IMR-90 (cell line): ENCODE measurements around the gene WWP2. TPM values are rescaled to one million over a fixed set of nuclear protein-coding genes. Genes with fewer than 3 reads are reported as not detected.

Experiments
- ATAC-seq: fragments of 200-7000 bp; cut with Tn5 transposase; 2 replicates; pipeline ENCODE4 v1.9.1; 2020; ENCODE audit warnings: low read depth, mild to moderate bottlenecking, moderate library complexity
- BruUV-seq: library from RNA; stranded (reverse); fragments of 400-500 nt; replicated peaks from 2 replicates; lab custom pipeline; 2021; lab: Mats Ljungman, UMichigan
- CTCF ChIA-PET: fragments of 300-600 bp; formaldehyde crosslinking; extraction: SDS; loops from one replicate; lab custom pipeline; 2021; ENCODE audit warnings: antibody characterized with exemption; lab: Yijun Ruan, JAX
- POLR2A ChIA-PET: fragments of 300-600 bp; sonication (Branson Sonifier 250); formaldehyde crosslinking; loops from one replicate; lab custom pipeline; 2022; ENCODE audit warnings: antibody characterized with exemption; ENCODE audit not compliant: unreplicated experiment; lab: Charles Lee
- DNase-seq: peaks from one replicate; pipeline ENCODE4 v3.0.0; 2013
- H2AFZ ChIP-seq: replicated peaks from 2 replicates; pipeline ENCODE3; 2013; ENCODE audit warnings: low read length, mild to moderate bottlenecking; ENCODE audit not compliant: poor library complexity
- H2AK5ac ChIP-seq: 2 replicates; pipeline ENCODE4 v1.6.1; 2013; ENCODE audit warnings: low read depth, low read length, inconsistent platforms
- H2AK9ac ChIP-seq: replicated peaks from 2 replicates; pipeline ENCODE3; 2013; ENCODE audit warnings: mild to moderate bottlenecking, low read depth, low read length, moderate library complexity; ENCODE audit not compliant: poor library complexity
- H2BK120ac ChIP-seq: 2 replicates; pipeline ENCODE4 v1.6.1; 2013; ENCODE audit warnings: low read depth, low read length, inconsistent platforms
- H2BK15ac ChIP-seq: 3 replicates; pipeline ENCODE4 v1.6.1; 2013; ENCODE audit warnings: low read depth, low read length, inconsistent platforms
- H2BK20ac ChIP-seq: 2 replicates; pipeline ENCODE4 v1.6.1; 2013; ENCODE audit warnings: low read depth, mild to moderate bottlenecking, inconsistent platforms, low read length, moderate library complexity
- H2BK5ac ChIP-seq: 2 replicates; pipeline ENCODE4 v1.6.1; 2013; ENCODE audit warnings: mild to moderate bottlenecking, low read depth, low read length, inconsistent platforms; ENCODE audit not compliant: poor library complexity, severe bottlenecking
- H3K14ac ChIP-seq: replicated peaks from 2 replicates; pipeline ENCODE4 v1.6.1; 2013; ENCODE audit warnings: low read depth, low read length, inconsistent platforms
- H3K18ac ChIP-seq: 2 replicates; pipeline ENCODE4 v1.6.1; 2013; ENCODE audit warnings: low read depth, low read length, control low read depth
- H3K23ac ChIP-seq: 2 replicates; pipeline ENCODE4 v1.6.1; 2013; ENCODE audit warnings: low read depth, low read length, inconsistent platforms
- H3K27ac ChIP-seq: 2 replicates; pipeline ENCODE4 v1.5.1; 2013; ENCODE audit warnings: mild to moderate bottlenecking, control low read depth, low read length; ENCODE audit not compliant: insufficient read depth
- H3K27me3 ChIP-seq: 2 replicates; pipeline ENCODE4 v1.6.1; 2013; ENCODE audit warnings: low read length; ENCODE audit not compliant: control insufficient read depth, insufficient read depth
- H3K36me3 ChIP-seq: 2 replicates; pipeline ENCODE4 v1.6.1; 2013; ENCODE audit warnings: low read length, mixed read lengths; ENCODE audit not compliant: control insufficient read depth, insufficient read depth
- H3K4ac ChIP-seq: 2 replicates; pipeline ENCODE4 v1.6.1; 2013; ENCODE audit warnings: low read depth, low read length, inconsistent platforms
- H3K4me1 ChIP-seq: 2 replicates; pipeline ENCODE4 v1.6.1; 2013; ENCODE audit warnings: low read length, mixed read lengths; ENCODE audit not compliant: control insufficient read depth, insufficient read depth
- H3K4me2 ChIP-seq: 2 replicates; pipeline ENCODE4 v1.6.1; 2013; ENCODE audit warnings: low read depth, mild to moderate bottlenecking, control low read depth, low read length, moderate library complexity
- H3K4me3 ChIP-seq: 2 replicates; pipeline ENCODE4 v1.5.1; 2013; ENCODE audit warnings: low read depth, mild to moderate bottlenecking, control low read depth, low read length, moderate library complexity; ENCODE audit not compliant: insufficient read depth
- H3K56ac ChIP-seq: 2 replicates; pipeline ENCODE4 v1.6.1; 2013; ENCODE audit warnings: low read length, inconsistent platforms; ENCODE audit not compliant: insufficient read depth; ENCODE audit errors: extremely low read depth
- H3K79me1 ChIP-seq, 2 experiments: 2 replicates each; pipeline ENCODE4 v1.6.1; 2013; ENCODE audit warnings: low read length in 2 of 2, inconsistent platforms in 1 of 2, low read depth in 1 of 2
- H3K9ac ChIP-seq: 2 replicates; pipeline ENCODE4 v1.6.1; 2013; ENCODE audit warnings: low read depth, low read length, control low read depth
- H3K9me1 ChIP-seq: 2 replicates; pipeline ENCODE4 v1.6.1; 2013; ENCODE audit warnings: low read length, inconsistent platforms; ENCODE audit not compliant: insufficient read depth
- H3K9me3 ChIP-seq: 2 replicates; pipeline ENCODE4 v1.6.1; 2013; ENCODE audit warnings: low read length; ENCODE audit not compliant: control insufficient read depth, insufficient read depth
- H4K20me1 ChIP-seq: 2 replicates; pipeline ENCODE4 v1.6.1; 2013; ENCODE audit warnings: low read length, inconsistent platforms; ENCODE audit not compliant: insufficient read depth
- H4K5ac ChIP-seq: 2 replicates; pipeline ENCODE4 v1.6.1; 2013; ENCODE audit warnings: mild to moderate bottlenecking, low read depth, low read length, control low read depth
- H4K8ac ChIP-seq, 2 experiments: 2 replicates each; pipeline ENCODE4 v1.6.1; 2013; ENCODE audit warnings: low read depth in 2 of 2, low read length in 2 of 2, control low read depth in 1 of 2, inconsistent platforms in 1 of 2
- H4K91ac ChIP-seq: 2 replicates; pipeline ENCODE4 v1.6.1; 2013; ENCODE audit warnings: low read depth, low read length, inconsistent platforms; ENCODE audit not compliant: insufficient read depth
- CEBPB ChIP-seq: IDR thresholded peaks from 2 replicates; pipeline ENCODE4 v1.6.1; 2012; ENCODE audit warnings: low read depth, low read length, improper control_type of control experiment
- FOS ChIP-seq: fragments of 150-350 bp; IDR thresholded peaks from 2 replicates; pipeline ENCODE4 v1.6.1; 2016; ENCODE audit warnings: low read depth, low read length
- MAFK ChIP-seq: IDR thresholded peaks from 2 replicates; pipeline ENCODE4 v1.6.1; 2012; ENCODE audit warnings: low read depth, low read length, improper control_type of control experiment
- MAZ ChIP-seq: IDR thresholded peaks from 2 replicates; pipeline ENCODE4 v1.6.1; 2012; ENCODE audit warnings: low read depth, mild to moderate bottlenecking, low read length, improper control_type of control experiment, moderate library complexity, borderline replicate concordance
- MXI1 ChIP-seq: IDR thresholded peaks from 2 replicates; pipeline ENCODE4 v1.6.1; 2012; ENCODE audit warnings: low read depth, mild to moderate bottlenecking, low read length, moderate library complexity, borderline replicate concordance
- NFE2L2 ChIP-seq: fragments of 150-350 bp; IDR thresholded peaks from 2 replicates; pipeline ENCODE4 v1.6.1; 2016; ENCODE audit warnings: low read depth, mild to moderate bottlenecking, low read length
- POLR2A ChIP-seq: IDR thresholded peaks from 2 replicates; pipeline ENCODE4 v1.6.1; 2012; ENCODE audit warnings: mild to moderate bottlenecking, low read depth, low read length
- RAD21 ChIP-seq: IDR thresholded peaks from 2 replicates; pipeline ENCODE4 v1.6.1; 2012; ENCODE audit warnings: low read length, improper control_type of control experiment
- RFX5 ChIP-seq: IDR thresholded peaks from 2 replicates; pipeline ENCODE4 v1.8.0; 2012; ENCODE audit warnings: low read depth, mild to moderate bottlenecking, low read length, moderate library complexity
- WGBS, 2 experiments: methylation state at CpG; one replicate each; pipeline versions ENCODE4 v1.1.5 to v1.1.7; 2013; ENCODE audit warnings: missing lambda C conversion rate in 2 of 2; ENCODE audit not compliant: insufficient read length in 1 of 2; ENCODE audit errors: extremely low coverage in 2 of 2; 5-methylcytosine and 5-hydroxymethylcytosine counted together
- dilution Hi-C: fragments of 300-500 bp; cut with HindIII; formaldehyde crosslinking; loops from one replicate; pipeline ENCODE4 v1.14.3; 2018; ENCODE audit warnings: low sequenced_read_pairs; ENCODE audit not compliant: unreplicated experiment
- in situ Hi-C: fragments of 300-500 bp; cut with MboI; formaldehyde crosslinking; loops from 3 replicates; pipeline ENCODE4 v1.14.3; 2019; ENCODE audit warnings: low sequenced_read_pairs, inconsistent platforms, mixed read lengths
- intact Hi-C: fragments of 100-400 bp; cut with micrococcal nuclease; formaldehyde crosslinking; loops from 2 replicates; pipeline ENCODE4 v1.10.0; 2022
- polyA plus RNA-seq, 3 experiments: library from polyadenylated mRNA; depleted of rRNA; stranded (reverse); fragments of >200 nt; gene quantifications; 2 replicates each; pipeline ENCODE4 v1.2.3, GENCODE V29; 2012; ENCODE audit warnings: low replicate concordance in 1 of 3
- total RNA-seq: library from RNA; depleted of rRNA; stranded (reverse); fragments of >200 nt; gene quantifications from 2 replicates; pipeline ENCODE4 v1.2.3, GENCODE V29; 2012
- TF ChIP-seq, protein P1 (sequence below): fragments of 150-350 bp; IDR thresholded peaks from 2 replicates; pipeline ENCODE4 v1.6.1; 2016; ENCODE audit warnings: low read depth, mild to moderate bottlenecking, low read length, moderate library complexity, borderline replicate concordance
- TF ChIP-seq, protein P2 (sequence below): conservative IDR thresholded peaks from 2 replicates; pipeline ENCODE4 v1.5.1; 2012; ENCODE audit warnings: mild to moderate bottlenecking, low read depth, low read length, improper control_type of control experiment

WWP2 gene
- total and polyA plus RNA-seq, 2 of the 4 experiments (the other 2 are of a cell fraction): 12.7 to 13.7 TPM

DNA sequence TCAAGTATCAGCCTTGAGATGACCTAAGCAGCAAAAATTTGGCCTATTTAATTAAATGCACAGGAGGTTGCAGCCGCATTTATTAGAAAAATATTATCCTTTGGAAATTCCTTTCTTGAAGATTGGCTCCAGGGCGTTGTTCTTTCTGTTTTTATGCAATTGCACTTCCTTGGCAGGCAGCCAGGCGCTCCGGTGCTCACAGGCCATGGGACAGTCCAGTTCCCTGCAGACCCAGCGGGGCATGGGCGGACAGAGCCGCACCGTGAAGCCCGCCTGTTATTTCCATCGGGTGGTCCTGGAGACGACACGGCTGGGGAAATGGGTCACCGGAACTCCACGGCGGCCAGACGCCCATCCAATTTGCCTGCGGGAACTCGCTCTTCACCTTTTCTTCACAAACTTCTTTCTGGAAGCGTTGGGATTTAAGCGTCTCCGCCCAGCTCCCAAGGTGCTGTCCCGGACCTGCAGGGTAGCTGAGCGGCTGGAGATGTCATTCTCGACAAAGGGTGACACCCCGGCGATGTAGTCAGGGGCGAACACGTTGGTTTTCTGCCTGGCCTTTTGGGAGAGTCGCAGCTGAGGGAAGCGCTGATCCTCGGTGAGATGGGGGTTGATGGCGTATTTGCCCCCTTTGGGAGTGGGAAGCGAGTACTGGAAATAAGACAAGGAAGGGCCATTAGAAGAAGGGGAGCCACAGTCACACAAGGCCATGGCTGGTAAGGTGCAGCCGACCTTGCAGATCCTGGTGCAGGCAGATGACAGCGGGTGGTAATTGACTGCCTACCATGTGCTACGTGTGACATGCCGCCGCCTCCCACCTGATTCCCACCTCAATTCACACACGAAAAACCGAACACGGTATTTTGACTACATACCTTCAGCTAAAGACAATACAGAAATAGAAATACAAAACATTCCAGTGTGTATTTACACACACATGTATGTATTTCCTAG lies 19.9 kb upstream of the WWP2 start:
- Histone ChIP-seq H3K4ac (no peak overlapping the region), H3K27me3 (no peaks in the 10 kb centered on the region), H2AK9ac (peak overlapping the region; percentile 15), H2BK20ac (no peak overlapping the region), H2AK5ac (no peak overlapping the region), H3K9me3 (no peaks in the 10 kb centered on the region), H4K20me1 (peaks cover 6% of the 10 kb centered on the region; the same call in 1 of the 2 replicates), H2BK5ac (no peak overlapping the region), H3K18ac (no peak overlapping the region), H3K27ac (no peak overlapping the region), H3K36me3 (peaks cover 54% of the 10 kb centered on the region), H3K56ac (no peak overlapping the region), H3K9me1 (peaks cover 11% of the 10 kb centered on the region; the same call in 1 of the 2 replicates), H4K5ac (no peak overlapping the region), H2BK120ac (no peak overlapping the region), H2BK15ac (no peak overlapping the region), H3K4me1 (peaks cover 2% of the 10 kb centered on the region; the same call in 1 of the 2 replicates), H3K9ac (no peak overlapping the region), H3K23ac (no peak overlapping the region), H3K4me2 (no peak overlapping the region), H3K79me1 (peaks cover 24 to 44% of the 10 kb centered on the region in 2 experiments), H3K14ac (no peak overlapping the region), H2AFZ (no peak overlapping the region), H4K91ac (no peak overlapping the region), H4K8ac (no peak overlapping the region), H3K4me3 (no peak overlapping the region)
- intact Hi-C loops: no loop called here
- CTCF ChIA-PET: no interaction called here
- in situ Hi-C loops: no loop called here
- BruUV-seq: no TSS peak
- dilution Hi-C loops: no loop called here
- ATAC-seq: no peak; the same call in 1 of the 2 replicates
- POLR2A ChIA-PET: no interaction called here
- WGBS, 2 experiments: 81% methylated on average over 15 of the region's 41 CpGs; no CpG with 5 or more reads in 1 of the 2 experiments
- DNase-seq: peak; percentile 16
- TF ChIP-seq, protein P1, sequence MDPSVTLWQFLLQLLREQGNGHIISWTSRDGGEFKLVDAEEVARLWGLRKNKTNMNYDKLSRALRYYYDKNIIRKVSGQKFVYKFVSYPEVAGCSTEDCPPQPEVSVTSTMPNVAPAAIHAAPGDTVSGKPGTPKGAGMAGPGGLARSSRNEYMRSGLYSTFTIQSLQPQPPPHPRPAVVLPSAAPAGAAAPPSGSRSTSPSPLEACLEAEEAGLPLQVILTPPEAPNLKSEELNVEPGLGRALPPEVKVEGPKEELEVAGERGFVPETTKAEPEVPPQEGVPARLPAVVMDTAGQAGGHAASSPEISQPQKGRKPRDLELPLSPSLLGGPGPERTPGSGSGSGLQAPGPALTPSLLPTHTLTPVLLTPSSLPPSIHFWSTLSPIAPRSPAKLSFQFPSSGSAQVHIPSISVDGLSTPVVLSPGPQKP: no peak
- TF ChIP-seq POLR2A (no peak), NFE2L2 (no peak), MAZ (no peak), CEBPB (no peak), RFX5 (no peak), FOS (no peak), RAD21 (no peak), MXI1 (no peak), MAFK (no peak)
- TF ChIP-seq, protein P2, sequence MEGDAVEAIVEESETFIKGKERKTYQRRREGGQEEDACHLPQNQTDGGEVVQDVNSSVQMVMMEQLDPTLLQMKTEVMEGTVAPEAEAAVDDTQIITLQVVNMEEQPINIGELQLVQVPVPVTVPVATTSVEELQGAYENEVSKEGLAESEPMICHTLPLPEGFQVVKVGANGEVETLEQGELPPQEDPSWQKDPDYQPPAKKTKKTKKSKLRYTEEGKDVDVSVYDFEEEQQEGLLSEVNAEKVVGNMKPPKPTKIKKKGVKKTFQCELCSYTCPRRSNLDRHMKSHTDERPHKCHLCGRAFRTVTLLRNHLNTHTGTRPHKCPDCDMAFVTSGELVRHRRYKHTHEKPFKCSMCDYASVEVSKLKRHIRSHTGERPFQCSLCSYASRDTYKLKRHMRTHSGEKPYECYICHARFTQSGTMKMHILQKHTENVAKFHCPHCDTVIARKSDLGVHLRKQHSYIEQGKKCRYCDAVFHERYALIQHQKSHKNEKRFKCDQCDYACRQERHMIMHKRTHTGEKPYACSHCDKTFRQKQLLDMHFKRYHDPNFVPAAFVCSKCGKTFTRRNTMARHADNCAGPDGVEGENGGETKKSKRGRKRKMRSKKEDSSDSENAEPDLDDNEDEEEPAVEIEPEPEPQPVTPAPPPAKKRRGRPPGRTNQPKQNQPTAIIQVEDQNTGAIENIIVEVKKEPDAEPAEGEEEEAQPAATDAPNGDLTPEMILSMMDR: no peak
